ENCODE results near the gene ACVR1.
"Not testable (repeated sequence)": the region's sequence is repeated elsewhere in the genome, so short reads cannot be mapped to it uniquely, and the experiment has no call there.

Gene ACVR1

GRCh38 chr2:157848213-157848612 is 27.9 kb downstream of the ACVR1 start:
- no peak for DNase-seq

GRCh38 chr2:157845081-157845480 is 31.0 kb downstream of the ACVR1 start:
- no peak for DNase-seq

GRCh38 chr2:157843935-157844334 is 32.2 kb downstream of the ACVR1 start:
- no peak for DNase-seq

- no peak for DNase-seq
Measured at GRCh38 chr2:157843081-157843480, 33.0 kb downstream of the ACVR1 start.

GRCh38 chr2:157842106-157842879 is 33.8 kb downstream of the ACVR1 start:
- DNase-seq, result no peak

- no peak for DNase-seq
Measured at GRCh38 chr2:157841485-157841884, 34.6 kb downstream of the ACVR1 start.

GRCh38 chr2:157840568-157841156 is 35.5 kb downstream of the ACVR1 start:
- DNase-seq, result no peak

- DNase-seq, result no peak
Measured at GRCh38 chr2:157839822-157840221, 36.3 kb downstream of the ACVR1 start.

- DNase-seq, result no peak
Measured at GRCh38 chr2:157839162-157839801, 36.8 kb downstream of the ACVR1 start.

GRCh38 chr2:157838442-157839161 is 37.5 kb downstream of the ACVR1 start:
- no peak for DNase-seq

- no peak for DNase-seq
Measured at GRCh38 chr2:157837851-157838441, 38.2 kb downstream of the ACVR1 start.

GRCh38 chr2:157836531-157836930 is 39.6 kb downstream of the ACVR1 start:
- no peak for DNase-seq

GRCh38 chr2:157835425-157835824 is 40.7 kb downstream of the ACVR1 start:
- no peak for DNase-seq

- no peak for DNase-seq
Measured at GRCh38 chr2:157835006-157835405, 41.1 kb downstream of the ACVR1 start.

- DNase-seq, result no peak
Measured at GRCh38 chr2:157833721-157834120, 42.4 kb downstream of the ACVR1 start.

GRCh38 chr2:157831573-157832315 is 44.4 kb downstream of the ACVR1 start:
- DNase-seq, result no peak

- no peak for DNase-seq
Measured at GRCh38 chr2:157830696-157831570, 45.2 kb downstream of the ACVR1 start.

- no peak for DNase-seq
Measured at GRCh38 chr2:157830266-157830665, 45.9 kb downstream of the ACVR1 start.

- no peak for DNase-seq
Measured at GRCh38 chr2:157827377-157827776, 48.8 kb downstream of the ACVR1 start.

GRCh38 chr2:157826644-157827043 is 49.5 kb downstream of the ACVR1 start:
- not testable (repeated sequence) for DNase-seq

GRCh38 chr2:157825885-157826284 is 50.2 kb downstream of the ACVR1 start:
- DNase-seq, result no peak

All from stimulated activated naive CD4-positive, alpha-beta T cell treated with Interleukin-2 at 50 U/mL for 16 hours (primary cell).